RWPE2 (cell line): ENCODE measurements around the gene CHMP4B.

Experiments used
- ATAC-seq: fragments of 200-7000 bp; cut with Tn5 transposase; 3 replicates; pipeline ENCODE4 v1.9.1; 2021; ENCODE audit warnings: low read depth
- DNase-seq: peaks from one replicate; pipeline ENCODE4 v3.0.0-alpha.2; 2020; ENCODE audit warnings: low spot score
- H3K27ac ChIP-seq: fragments of 450-650 bp; 2 replicates; pipeline ENCODE4 v1.5.1; 2017; ENCODE audit warnings: mild to moderate bottlenecking; ENCODE audit not compliant: poor library complexity, severe bottlenecking
- H3K27me3 ChIP-seq: fragments of 250-450 bp; sonication (Bioruptor Pico); 2 replicates; pipeline ENCODE4 v1.5.1; 2021; ENCODE audit warnings: mild to moderate bottlenecking, moderate library complexity; ENCODE audit not compliant: insufficient read depth, poor library complexity, severe bottlenecking
- H3K36me3 ChIP-seq: fragments of 250-450 bp; sonication (Bioruptor Pico); 2 replicates; pipeline ENCODE4 v1.5.1; 2020; ENCODE audit warnings: low read depth, mild to moderate bottlenecking, moderate library complexity
- H3K4me1 ChIP-seq: fragments of 250-450 bp; sonication (Bioruptor Pico); 2 replicates; pipeline ENCODE4 v1.5.1; 2021; ENCODE audit warnings: mild to moderate bottlenecking, moderate library complexity; ENCODE audit not compliant: insufficient read depth, poor library complexity, severe bottlenecking
- H3K4me3 ChIP-seq: fragments of 250-450 bp; sonication (Bioruptor Pico); 2 replicates; pipeline ENCODE4 v1.5.1; 2021; ENCODE audit warnings: mild to moderate bottlenecking, moderate library complexity; ENCODE audit not compliant: severe bottlenecking
- H3K9me3 ChIP-seq: fragments of 250-450 bp; sonication (Bioruptor Pico); 2 replicates; pipeline ENCODE4 v1.5.1; 2021; ENCODE audit warnings: mild to moderate bottlenecking, moderate library complexity; ENCODE audit not compliant: severe bottlenecking
- TF ChIP-seq, protein P1 (sequence below): fragments of 450-650 bp; IDR thresholded peaks from one replicate; pipeline ENCODE4 v1.5.1; 2017; ENCODE audit warnings: mild to moderate bottlenecking, moderate library complexity; ENCODE audit not compliant: poor library complexity, severe bottlenecking

Gene CHMP4B

DNA sequence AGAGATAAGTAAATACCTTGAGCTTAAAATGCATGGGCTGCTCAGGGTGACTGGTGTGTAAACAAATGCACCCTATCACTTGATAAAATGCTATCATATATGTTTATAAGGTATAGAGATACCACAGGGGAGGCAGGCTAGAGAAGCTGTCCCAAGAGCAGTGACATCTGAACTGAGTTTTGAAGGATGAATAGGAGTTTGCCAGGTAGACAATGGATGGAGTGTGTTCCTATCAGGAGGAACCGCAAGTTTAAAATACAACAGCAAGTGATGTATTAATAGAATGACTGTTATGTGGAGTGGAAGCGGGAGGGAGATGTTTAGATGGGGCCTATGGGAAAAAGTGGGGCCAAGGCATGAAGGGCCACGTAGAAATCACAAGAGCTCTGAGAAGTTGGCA is 38.7 kb upstream of the CHMP4B start:
- no peaks in the 10 kb centered on the region for H3K4me1 ChIP-seq
- H3K27ac ChIP-seq, result no peak overlapping the region
- no peaks in the 10 kb centered on the region for H3K27me3 ChIP-seq
- TF ChIP-seq, protein P1, sequence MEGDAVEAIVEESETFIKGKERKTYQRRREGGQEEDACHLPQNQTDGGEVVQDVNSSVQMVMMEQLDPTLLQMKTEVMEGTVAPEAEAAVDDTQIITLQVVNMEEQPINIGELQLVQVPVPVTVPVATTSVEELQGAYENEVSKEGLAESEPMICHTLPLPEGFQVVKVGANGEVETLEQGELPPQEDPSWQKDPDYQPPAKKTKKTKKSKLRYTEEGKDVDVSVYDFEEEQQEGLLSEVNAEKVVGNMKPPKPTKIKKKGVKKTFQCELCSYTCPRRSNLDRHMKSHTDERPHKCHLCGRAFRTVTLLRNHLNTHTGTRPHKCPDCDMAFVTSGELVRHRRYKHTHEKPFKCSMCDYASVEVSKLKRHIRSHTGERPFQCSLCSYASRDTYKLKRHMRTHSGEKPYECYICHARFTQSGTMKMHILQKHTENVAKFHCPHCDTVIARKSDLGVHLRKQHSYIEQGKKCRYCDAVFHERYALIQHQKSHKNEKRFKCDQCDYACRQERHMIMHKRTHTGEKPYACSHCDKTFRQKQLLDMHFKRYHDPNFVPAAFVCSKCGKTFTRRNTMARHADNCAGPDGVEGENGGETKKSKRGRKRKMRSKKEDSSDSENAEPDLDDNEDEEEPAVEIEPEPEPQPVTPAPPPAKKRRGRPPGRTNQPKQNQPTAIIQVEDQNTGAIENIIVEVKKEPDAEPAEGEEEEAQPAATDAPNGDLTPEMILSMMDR, result no peak
- DNase-seq (no peak), ATAC-seq (no peak)
- H3K9me3 ChIP-seq, result no peaks in the 10 kb centered on the region
- H3K36me3 ChIP-seq, result no peaks in the 10 kb centered on the region
- no peak overlapping the region for H3K4me3 ChIP-seq

DNA sequence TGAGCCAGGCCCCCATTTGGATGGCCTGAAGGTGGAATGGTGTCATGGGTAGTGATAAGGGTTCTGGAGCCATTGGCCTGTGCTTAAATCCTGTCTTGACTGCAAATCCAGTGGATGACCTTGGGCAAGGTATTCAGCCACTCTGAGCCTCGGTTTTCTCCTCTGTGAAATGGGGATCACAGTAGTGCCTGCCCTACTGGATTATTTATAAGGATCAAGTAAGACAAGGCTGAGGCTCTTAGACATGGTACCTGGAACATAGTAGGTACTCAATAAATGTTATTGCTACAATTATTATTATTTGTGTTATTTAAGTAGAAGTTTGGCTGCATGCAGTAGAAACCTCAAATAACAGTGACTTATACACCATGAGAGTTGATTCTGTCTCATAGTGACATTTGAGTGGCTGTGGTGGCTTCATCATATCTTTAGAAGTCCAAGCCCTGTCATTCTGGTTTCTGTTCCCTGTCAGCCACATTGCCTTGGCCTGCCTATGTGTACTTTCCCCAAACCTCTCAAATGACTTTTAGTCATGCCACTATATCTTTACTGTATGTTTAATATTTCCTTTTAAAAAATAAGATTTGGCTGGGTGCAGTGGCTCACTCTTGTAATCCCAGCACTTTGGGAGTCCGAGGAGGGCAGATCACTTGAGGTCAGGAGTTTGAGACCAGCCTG is 37.6 kb upstream of the CHMP4B start:
- DNase-seq (no peak), ATAC-seq (no peak)
- Histone ChIP-seq H3K27ac (no peak overlapping the region), H3K9me3 (no peaks in the 10 kb centered on the region), H3K36me3 (no peaks in the 10 kb centered on the region), H3K4me1 (peaks cover 2% of the 10 kb centered on the region), H3K27me3 (no peaks in the 10 kb centered on the region), H3K4me3 (no peak overlapping the region)
- TF ChIP-seq, protein P1, result no peak

DNA sequence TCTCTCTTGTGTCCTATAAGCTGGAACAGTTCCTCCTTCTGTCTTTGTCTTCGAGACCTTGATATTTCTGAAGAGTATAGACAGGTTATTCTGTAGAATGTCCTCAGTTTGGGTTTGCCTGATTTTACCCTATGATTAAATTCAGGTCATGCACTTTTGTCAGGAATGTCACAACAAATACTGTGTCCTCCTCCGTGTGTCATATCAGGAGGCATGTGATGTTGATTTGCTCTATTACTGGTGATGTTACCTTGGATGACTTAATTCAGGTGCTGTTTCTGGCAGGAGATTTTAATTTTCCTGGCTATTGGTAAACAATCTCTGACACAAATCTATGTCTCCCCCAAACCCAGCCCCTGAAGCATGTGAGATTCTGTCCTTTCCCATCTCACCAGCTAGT is 33.3 kb upstream of the CHMP4B start:
- no peak for DNase-seq
- ATAC-seq, result no peak
- no peaks in the 10 kb centered on the region for H3K36me3 ChIP-seq
- no peak overlapping the region for H3K27ac ChIP-seq
- peaks cover 6% of the 10 kb centered on the region for H3K4me1 ChIP-seq
- no peaks in the 10 kb centered on the region for H3K9me3 ChIP-seq
- TF ChIP-seq, protein P1, result no peak
- H3K4me3 ChIP-seq, result no peak overlapping the region
- H3K27me3 ChIP-seq, result no peaks in the 10 kb centered on the region

DNA sequence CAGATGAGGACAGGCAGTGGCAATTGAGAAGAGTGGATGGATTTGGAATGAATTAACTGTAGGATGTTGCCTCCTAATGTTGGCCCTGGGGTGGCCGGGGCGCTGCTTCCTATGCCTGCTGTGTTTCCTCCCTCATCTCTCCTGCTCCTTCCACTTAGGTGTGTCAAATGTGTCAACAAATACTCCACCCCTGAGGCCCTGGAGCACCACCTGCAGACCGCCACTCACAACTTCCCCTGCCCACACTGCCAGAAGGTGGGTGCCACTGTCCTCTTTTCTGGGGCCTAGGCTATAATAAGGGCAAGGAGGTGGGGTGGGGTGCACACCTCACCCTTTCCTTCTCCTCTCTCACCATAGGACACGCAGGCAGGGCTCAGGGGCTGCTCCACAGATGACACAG is 30.0 kb upstream of the CHMP4B start:
- Histone ChIP-seq H3K4me1 (peaks cover 6% of the 10 kb centered on the region), H3K27ac (no peak overlapping the region)
- TF ChIP-seq, protein P1, result no peak

DNA sequence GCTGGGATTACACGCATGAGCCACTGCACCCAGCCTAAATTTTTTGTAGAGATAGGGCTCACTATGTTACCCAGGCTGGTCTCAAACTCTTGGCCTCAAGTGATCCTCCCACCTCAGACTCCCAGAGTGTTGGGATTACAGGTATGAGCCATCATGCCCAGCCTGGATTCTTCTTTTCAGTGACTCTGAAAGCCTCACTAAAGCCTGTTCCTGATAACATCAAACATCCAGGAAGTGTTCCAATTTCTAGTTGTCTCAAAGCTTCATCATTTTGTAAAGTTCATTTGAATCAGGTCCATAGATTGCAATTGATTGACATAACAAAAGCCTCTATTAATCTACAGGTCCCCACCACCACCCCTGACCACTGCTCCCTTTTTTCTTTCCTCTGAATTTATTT is 29.2 kb upstream of the CHMP4B start:
- Histone ChIP-seq H3K4me3 (no peak overlapping the region), H3K4me1 (peaks cover 6% of the 10 kb centered on the region), H3K27me3 (no peaks in the 10 kb centered on the region), H3K36me3 (no peaks in the 10 kb centered on the region), H3K9me3 (no peaks in the 10 kb centered on the region), H3K27ac (no peak overlapping the region)
- DNase-seq (peak; percentile 55), ATAC-seq (no peak)
- TF ChIP-seq, protein P1, result no peak

More for the DNA sequence above, 30.0 kb upstream of the CHMP4B start:
- H3K36me3 ChIP-seq, result no peaks in the 10 kb centered on the region
- DNase-seq (peak; percentile 71), ATAC-seq (no peak)
- H3K9me3 ChIP-seq, result no peaks in the 10 kb centered on the region
- H3K27me3 ChIP-seq, result no peaks in the 10 kb centered on the region
- no peak overlapping the region for H3K4me3 ChIP-seq
